HepG2 (cell line): ENCODE measurements around the gene IPCEF1. TPM values are rescaled to one million over a fixed set of nuclear protein-coding genes. Genes with fewer than 3 reads are reported as not detected.

ENCODE experiments used
- ATAC-seq: fragments of 200-7000 bp; cut with Tn5 transposase; 3 replicates; pipeline ENCODE4 v1.9.1; 2020; ENCODE audit warnings: mild to moderate bottlenecking, moderate library complexity
- BruUV-seq: library from RNA; stranded (reverse); fragments of 400-500 nt; replicated peaks from 2 replicates; lab custom pipeline; 2021; lab: Mats Ljungman, UMichigan
- CTCF ChIA-PET: fragments of 300-600 bp; formaldehyde crosslinking; extraction: SDS; loops from one replicate; lab custom pipeline; 2021; ENCODE audit warnings: low total read pairs, inconsistent platforms, low intra/inter-chr PET ratio; lab: Yijun Ruan, JAX
- POLR2A ChIA-PET: fragments of 350-600 bp; sonication (Branson Sonifier 250); formaldehyde crosslinking; loops from one replicate; lab custom pipeline; 2020; ENCODE audit warnings: antibody characterized with exemption, inconsistent platforms; lab: Yijun Ruan, JAX
- DNase-seq: peaks from one replicate; pipeline ENCODE4 v3.0.0-alpha.2; 2015; ENCODE audit warnings: low spot score
- FAIRE-seq: peaks from 3 replicates; lab custom pipeline; 2011; peaks lifted over from hg19 to GRCh38; lab: Jason Lieb, UNC
- H2AFZ ChIP-seq: one replicate; pipeline ENCODE4 v1.6.1; 2011; ENCODE audit warnings: low read length, inconsistent platforms
- H3K27ac ChIP-seq: fragments of 300-600 bp; 3 replicates; pipeline ENCODE4 v1.8.0; 2011; ENCODE audit warnings: mixed run types, mild to moderate bottlenecking, mixed read lengths, low read length, inconsistent platforms; ENCODE audit not compliant: insufficient read depth; ENCODE audit errors: extremely low read length
- H3K27me3 ChIP-seq, 2 experiments: fragments of 200-600 bp in 1 of 2; 2 replicates in 1 of 2; 3 replicates in 1 of 2; pipeline versions ENCODE4 v1.6.0 to v1.8.0; 2011; ENCODE audit warnings: low read length in 2 of 2, mild to moderate bottlenecking in 2 of 2, moderate library complexity in 2 of 2, inconsistent platforms in 1 of 2; ENCODE audit not compliant: insufficient read depth in 2 of 2, control insufficient read depth in 1 of 2
- H3K36me3 ChIP-seq, 2 experiments: fragments of 200-600 bp in 1 of 2; replicated peaks in 1 of 2; 2 replicates in 1 of 2; 3 replicates in 1 of 2; pipeline versions ENCODE4 v1.5.1 to v1.8.0; 2011; ENCODE audit warnings: low read length in 2 of 2, inconsistent platforms in 1 of 2; ENCODE audit not compliant: insufficient read depth in 2 of 2, control insufficient read depth in 1 of 2
- H3K4me1 ChIP-seq: 2 replicates; pipeline ENCODE4 v1.5.1; 2012; ENCODE audit warnings: low read length, inconsistent platforms; ENCODE audit not compliant: insufficient read depth
- H3K4me2 ChIP-seq: 2 replicates; pipeline ENCODE4 v1.6.0; 2011; ENCODE audit warnings: low read depth, low read length, inconsistent platforms
- H3K4me3 ChIP-seq, 3 experiments: fragments of 200-600 bp in 1 of 3; sonication (generic), shearing (Covaris generic) in 1 of 3; replicated peaks in 1 of 3; 2 replicates each; pipeline ENCODE4 v1.5.1; 2011 to 2016; ENCODE audit warnings: low read length in 3 of 3, inconsistent platforms in 2 of 3, low read depth in 2 of 3, mild to moderate bottlenecking in 2 of 3, control low read depth in 1 of 3, mixed read lengths in 1 of 3; ENCODE audit not compliant: insufficient read depth in 1 of 3
- H3K79me2 ChIP-seq: one replicate; pipeline ENCODE4 v1.6.1; 2011; ENCODE audit warnings: low read length, inconsistent platforms; ENCODE audit not compliant: insufficient read depth
- H3K9ac ChIP-seq: 2 replicates; pipeline ENCODE4 v1.6.0; 2011; ENCODE audit warnings: mild to moderate bottlenecking, low read depth, low read length, inconsistent platforms; ENCODE audit not compliant: insufficient read depth
- H3K9me3 ChIP-seq: 2 replicates; pipeline ENCODE4 v1.5.1; 2012; ENCODE audit warnings: mild to moderate bottlenecking, low read length
- H4K20me1 ChIP-seq: 2 replicates; pipeline ENCODE4 v1.6.0; 2011; ENCODE audit warnings: inconsistent platforms, mild to moderate bottlenecking, low read length, moderate library complexity; ENCODE audit not compliant: insufficient read depth
- GABPA ChIP-seq, 2 experiments: IDR thresholded peaks; 2 replicates each; pipeline ENCODE4 v1.6.1; 2011 to 2016; ENCODE audit warnings: low read depth in 2 of 2, low read length in 1 of 2, missing biosample characterization in 1 of 2, missing genetic modification characterization in 1 of 2
- MIER3 ChIP-seq: IDR thresholded peaks from 2 replicates; pipeline ENCODE4 v1.6.1; 2016; ENCODE audit warnings: missing compliant biosample characterization, borderline replicate concordance
- NFIC ChIP-seq: IDR thresholded peaks from 2 replicates; pipeline ENCODE4 v1.6.1; 2012; ENCODE audit warnings: mild to moderate bottlenecking, low read length, inconsistent platforms
- PTBP1 ChIP-seq: fragments of 200-400 bp; formaldehyde crosslinking; IDR thresholded peaks from 2 replicates; pipeline ENCODE4 v1.6.1; 2018; ENCODE audit warnings: low read length, low read depth; ENCODE audit not compliant: poor library complexity, severe bottlenecking
- SRY ChIP-seq: sonication (generic); formaldehyde crosslinking; IDR thresholded peaks from 2 replicates; pipeline ENCODE4 v1.8.0; 2022; ENCODE audit warnings: mild to moderate bottlenecking, missing genetic modification reagents
- TEAD2 ChIP-seq: sonication (generic); formaldehyde crosslinking; IDR thresholded peaks from 2 replicates; pipeline ENCODE4 v1.9.0; 2021; ENCODE audit warnings: missing genetic modification reagents
- TP53 ChIP-seq: sonication (generic); formaldehyde crosslinking; conservative IDR thresholded peaks from 2 replicates; pipeline ENCODE4 v1.4.0; 2020; ENCODE audit warnings: missing genetic modification reagents
- ZKSCAN5 ChIP-seq: sonication (generic); formaldehyde crosslinking; IDR thresholded peaks from 2 replicates; pipeline ENCODE4 v1.5.1; 2020; ENCODE audit warnings: mild to moderate bottlenecking, missing genetic modification reagents
- ZNF572 ChIP-seq: sonication (generic); formaldehyde crosslinking; IDR thresholded peaks from 2 replicates; pipeline ENCODE4 v1.5.1; 2020; ENCODE audit warnings: mild to moderate bottlenecking, missing genetic modification reagents
- ZNF850 ChIP-seq: sonication (generic); formaldehyde crosslinking; conservative IDR thresholded peaks from 2 replicates; pipeline ENCODE4 v1.9.0; 2021; ENCODE audit warnings: mild to moderate bottlenecking, missing genetic modification reagents
- ZSCAN22 ChIP-seq: sonication (generic); formaldehyde crosslinking; IDR thresholded peaks from 2 replicates; pipeline ENCODE4 v1.4.0; 2020; ENCODE audit warnings: mild to moderate bottlenecking, missing genetic modification reagents
- ZSCAN25 ChIP-seq: sonication (generic); formaldehyde crosslinking; IDR thresholded peaks from 2 replicates; pipeline ENCODE4 v1.8.0; 2022; ENCODE audit warnings: mild to moderate bottlenecking, missing genetic modification reagents
- WGBS: methylation state at CpG from one replicate; pipeline ENCODE4 v1.1.6; 2017; ENCODE audit warnings: low lambda C conversion rate; 5-methylcytosine and 5-hydroxymethylcytosine counted together
- in situ Hi-C: cut with HindIII; loops from 2 replicates; pipeline ENCODE4 v1.10.0; 2017; ENCODE audit warnings: low pct_unique_long_range_greater_than_20kb; ENCODE audit not compliant: extremely low pct_ligation_motif_present
- intact Hi-C: fragments of 100-400 bp; cut with micrococcal nuclease; formaldehyde crosslinking; loops from one replicate; pipeline ENCODE4 v1.10.0; 2022; ENCODE audit not compliant: unreplicated experiment
- polyA plus RNA-seq, 8 experiments: library from polyadenylated mRNA; depleted of rRNA in 3 of 8; stranded (reverse) in 7 of 8; unstranded in 1 of 8; fragments of >200 nt; fragmentation: Illumina TruSeq in 4 of 8; extraction: Trizol in 4 of 8; gene quantifications; 2 replicates each; pipeline versions ENCODE4 v1.2.1 to v1.2.3, GENCODE V29; 2011 to 2016; ENCODE audit warnings: low read depth in 4 of 8, missing spikeins in 1 of 8, mixed read lengths in 1 of 8; ENCODE audit not compliant: insufficient read depth in 1 of 8
- total RNA-seq, 5 experiments: library from RNA; depleted of rRNA; stranded (reverse); fragments of >200 nt; fragmentation: Illumina TruSeq; extraction: Trizol; gene quantifications; 2 replicates each; pipeline ENCODE4 v1.2.3, GENCODE V29; 2016; ENCODE audit warnings: low read depth in 1 of 5
- TF ChIP-seq, protein P1 (sequence below): fragments of 450-650 bp; IDR thresholded peaks from 2 replicates; pipeline ENCODE4 v1.6.1; 2016
- TF ChIP-seq, protein P2 (sequence below), 2 experiments: sonication (generic) in 1 of 2; formaldehyde crosslinking in 1 of 2; IDR thresholded peaks; 2 replicates each; pipeline versions ENCODE4 v1.6.1 to v1.9.0; 2014 to 2022; ENCODE audit warnings: antibody characterized with exemption in 1 of 2, borderline replicate concordance in 1 of 2, inconsistent platforms in 1 of 2, low read depth in 1 of 2, missing genetic modification reagents in 1 of 2
- TF ChIP-seq, protein P3 (sequence below): sonication (generic); formaldehyde crosslinking; conservative IDR thresholded peaks from 2 replicates; pipeline ENCODE4 v1.8.0; 2022; ENCODE audit warnings: missing genetic modification reagents

Gene IPCEF1
- total and polyA plus RNA-seq, 2 of the 13 experiments (the other 11 are each of a cell fraction or from before 2014, with no cell fraction given) = 0.03 TPM; not detected in 1

DNA sequence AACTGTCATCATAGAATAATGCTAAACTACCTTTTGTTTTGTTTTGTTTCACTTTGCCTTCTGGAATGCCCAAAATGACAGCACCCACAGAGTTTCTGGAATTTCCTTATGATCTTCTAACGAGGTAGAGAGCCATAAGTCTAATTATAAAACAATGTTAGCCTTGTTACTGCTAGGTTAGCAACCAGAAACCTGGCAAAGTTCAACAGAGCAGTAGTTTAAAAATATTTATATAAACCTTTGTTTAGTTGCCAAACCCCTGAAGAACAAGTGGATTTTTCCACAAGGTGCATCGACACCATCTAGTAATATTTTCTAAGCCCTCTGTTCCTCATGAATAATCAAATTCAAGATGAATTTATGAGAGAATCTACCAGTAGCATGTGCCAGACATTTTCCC is 27.6 kb upstream of the IPCEF1 start (continued):
- TF ChIP-seq, protein P1, sequence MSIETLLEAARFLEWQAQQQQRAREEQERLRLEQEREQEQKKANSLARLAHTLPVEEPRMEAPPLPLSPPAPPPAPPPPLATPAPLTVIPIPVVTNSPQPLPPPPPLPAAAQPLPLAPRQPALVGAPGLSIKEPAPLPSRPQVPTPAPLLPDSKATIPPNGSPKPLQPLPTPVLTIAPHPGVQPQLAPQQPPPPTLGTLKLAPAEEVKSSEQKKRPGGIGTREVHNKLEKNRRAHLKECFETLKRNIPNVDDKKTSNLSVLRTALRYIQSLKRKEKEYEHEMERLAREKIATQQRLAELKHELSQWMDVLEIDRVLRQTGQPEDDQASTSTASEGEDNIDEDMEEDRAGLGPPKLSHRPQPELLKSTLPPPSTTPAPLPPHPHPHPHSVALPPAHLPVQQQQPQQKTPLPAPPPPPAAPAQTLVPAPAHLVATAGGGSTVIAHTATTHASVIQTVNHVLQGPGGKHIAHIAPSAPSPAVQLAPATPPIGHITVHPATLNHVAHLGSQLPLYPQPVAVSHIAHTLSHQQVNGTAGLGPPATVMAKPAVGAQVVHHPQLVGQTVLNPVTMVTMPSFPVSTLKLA = no peak
- no peak for TF ChIP-seq ZSCAN25 (CRISPR knock-in tag)
- no peak for TF ChIP-seq ZNF572 (CRISPR knock-in tag)
- no peak for TF ChIP-seq TP53 (CRISPR knock-in tag)
- TF ChIP-seq ZSCAN22 (CRISPR knock-in tag) = no peak
- no peak for TF ChIP-seq ZNF850 (CRISPR knock-in tag)
- TF ChIP-seq PTBP1 = no peak

- H3K4me1 ChIP-seq = peaks cover 18% of the 10 kb centered on the region
- TF ChIP-seq SRY (CRISPR knock-in tag) = no peak
- no peak for TF ChIP-seq ZKSCAN5 (CRISPR knock-in tag)
- TF ChIP-seq MIER3 (CRISPR knock-in tag) = no peak
- TF ChIP-seq, protein P2, sequence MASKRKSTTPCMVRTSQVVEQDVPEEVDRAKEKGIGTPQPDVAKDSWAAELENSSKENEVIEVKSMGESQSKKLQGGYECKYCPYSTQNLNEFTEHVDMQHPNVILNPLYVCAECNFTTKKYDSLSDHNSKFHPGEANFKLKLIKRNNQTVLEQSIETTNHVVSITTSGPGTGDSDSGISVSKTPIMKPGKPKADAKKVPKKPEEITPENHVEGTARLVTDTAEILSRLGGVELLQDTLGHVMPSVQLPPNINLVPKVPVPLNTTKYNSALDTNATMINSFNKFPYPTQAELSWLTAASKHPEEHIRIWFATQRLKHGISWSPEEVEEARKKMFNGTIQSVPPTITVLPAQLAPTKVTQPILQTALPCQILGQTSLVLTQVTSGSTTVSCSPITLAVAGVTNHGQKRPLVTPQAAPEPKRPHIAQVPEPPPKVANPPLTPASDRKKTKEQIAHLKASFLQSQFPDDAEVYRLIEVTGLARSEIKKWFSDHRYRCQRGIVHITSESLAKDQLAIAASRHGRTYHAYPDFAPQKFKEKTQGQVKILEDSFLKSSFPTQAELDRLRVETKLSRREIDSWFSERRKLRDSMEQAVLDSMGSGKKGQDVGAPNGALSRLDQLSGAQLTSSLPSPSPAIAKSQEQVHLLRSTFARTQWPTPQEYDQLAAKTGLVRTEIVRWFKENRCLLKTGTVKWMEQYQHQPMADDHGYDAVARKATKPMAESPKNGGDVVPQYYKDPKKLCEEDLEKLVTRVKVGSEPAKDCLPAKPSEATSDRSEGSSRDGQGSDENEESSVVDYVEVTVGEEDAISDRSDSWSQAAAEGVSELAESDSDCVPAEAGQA (IDR thresholded peaks at IDR 0.05; ENCODE audit: low read depth) = no peak
- TF ChIP-seq, protein P2 (CRISPR knock-in tag; IDR thresholded peaks at IDR 0.05; ENCODE audit: borderline replicate concordance) = no peak
- no peak for TF ChIP-seq GABPA (IDR thresholded peaks at IDR 0.05; ENCODE audit: low read depth, low read length)
- TF ChIP-seq GABPA (CRISPR knock-in tag; IDR thresholded peaks at IDR 0.05; ENCODE audit: low read depth) = no peak
- TF ChIP-seq NFIC = no peak
- TF ChIP-seq, protein P3, sequence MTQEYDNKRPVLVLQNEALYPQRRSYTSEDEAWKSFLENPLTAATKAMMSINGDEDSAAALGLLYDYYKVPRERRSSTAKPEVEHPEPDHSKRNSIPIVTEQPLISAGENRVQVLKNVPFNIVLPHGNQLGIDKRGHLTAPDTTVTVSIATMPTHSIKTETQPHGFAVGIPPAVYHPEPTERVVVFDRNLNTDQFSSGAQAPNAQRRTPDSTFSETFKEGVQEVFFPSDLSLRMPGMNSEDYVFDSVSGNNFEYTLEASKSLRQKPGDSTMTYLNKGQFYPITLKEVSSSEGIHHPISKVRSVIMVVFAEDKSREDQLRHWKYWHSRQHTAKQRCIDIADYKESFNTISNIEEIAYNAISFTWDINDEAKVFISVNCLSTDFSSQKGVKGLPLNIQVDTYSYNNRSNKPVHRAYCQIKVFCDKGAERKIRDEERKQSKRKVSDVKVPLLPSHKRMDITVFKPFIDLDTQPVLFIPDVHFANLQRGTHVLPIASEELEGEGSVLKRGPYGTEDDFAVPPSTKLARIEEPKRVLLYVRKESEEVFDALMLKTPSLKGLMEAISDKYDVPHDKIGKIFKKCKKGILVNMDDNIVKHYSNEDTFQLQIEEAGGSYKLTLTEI (CRISPR knock-in tag) = no peak
- no peak for TF ChIP-seq TEAD2 (CRISPR knock-in tag)
These were observed 26.7 kb upstream of the IPCEF1 start for GRCh38 chr6:154383273-154383672.

More at GRCh38 chr6:154383273-154383672, 26.7 kb upstream of the IPCEF1 start:
- Histone ChIP-seq H4K20me1 (no peaks in the 10 kb centered on the region), H3K79me2 (no peaks in the 10 kb centered on the region), H2AFZ (no peak overlapping the region), H3K4me3 (no peak overlapping the region), H3K27me3 (no peaks in the 10 kb centered on the region), H3K9ac (no peak overlapping the region), H3K9me3 (no peaks in the 10 kb centered on the region), H3K36me3 (no peaks in the 10 kb centered on the region), H3K4me2 (no peak overlapping the region), H3K27ac (no peak overlapping the region)
- ChIA-PET CTCF (no interaction called here), POLR2A (no interaction called here)
- 86% methylated on average over 6 of the region's 6 CpGs for WGBS
- FAIRE-seq (no peak), ATAC-seq (no peak), DNase-seq (no peak)
- intact Hi-C loops = no loop called here
- BruUV-seq = no TSS peak
- in situ Hi-C loops = no loop called here
